Fibroblast of lung (primary cell): Measurements from ENCODE around the gene OVOL2.

Experiments used
- CTCF ChIP-seq, 2 donors: IDR thresholded peaks in 1 of 2; conservative IDR thresholded peaks in 1 of 2; 1 replicate in 1 of 2; 2 replicates in 1 of 2; pipeline ENCODE4 v1.5.1; 2011 to 2012; ENCODE audit warnings: low read length in 2 of 2, control low read depth in 1 of 2, inconsistent platforms in 1 of 2, low read depth in 1 of 2, mild to moderate bottlenecking in 1 of 2
- EZH2 ChIP-seq: IDR thresholded peaks from 2 replicates; pipeline ENCODE4 v1.5.1; 2012; ENCODE audit warnings: low read length, control low read depth, mild to moderate bottlenecking; ENCODE audit errors: missing control alignments

DNA sequence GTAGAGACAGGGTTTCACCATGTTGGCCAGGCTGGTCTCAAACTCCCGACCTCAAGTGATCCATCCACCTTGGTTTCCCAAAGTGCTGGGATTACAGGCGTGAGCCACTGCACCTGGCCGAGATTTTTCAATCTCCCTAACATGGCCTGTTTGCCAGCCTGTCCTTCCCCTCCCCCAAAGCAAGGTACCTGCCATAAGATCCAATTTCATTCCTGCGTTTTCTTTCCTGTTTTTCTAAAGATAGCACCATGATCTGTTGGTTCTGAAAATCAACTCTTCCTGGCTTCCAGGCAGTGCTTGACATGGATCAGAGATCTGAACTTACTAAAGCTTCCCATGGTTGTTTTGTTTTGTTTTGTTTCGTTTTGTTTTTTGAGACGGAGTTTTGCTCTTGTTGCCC is 81.4 kb downstream of the OVOL2 start:
- no peak for TF ChIP-seq CTCF (conservative IDR thresholded peaks at IDR 0.05 in 1 of 2, IDR thresholded peaks at IDR 0.05 in 1 of 2; ENCODE audit: low read depth in 1 of 2, low read length in 2 of 2)
- TF ChIP-seq EZH2: no peak
